AG04450 (cell line): ENCODE data around the gene ZNF236. TPM values are rescaled to one million over a fixed set of nuclear protein-coding genes. Genes with fewer than 3 reads are reported as not detected.

Source experiments
- CTCF ChIA-PET: fragments of 300-600, 350-600 bp; formaldehyde crosslinking; extraction: SDS; loops from one replicate; lab custom pipeline; 2022; ENCODE audit warnings: antibody characterized with exemption, inconsistent platforms; lab: Charles Lee
- POLR2A ChIA-PET: fragments of 350-600 bp; formaldehyde crosslinking; extraction: SDS; loops from one replicate; lab custom pipeline; 2021; ENCODE audit warnings: antibody characterized with exemption, inconsistent platforms; lab: Yijun Ruan, JAX
- DNase-seq: peaks from one replicate; pipeline ENCODE4 v3.0.0-alpha.2; 2011; ENCODE audit warnings: low read depth, low spot score
- H3K27ac ChIP-seq: one replicate; pipeline ENCODE4 v1.5.1; 2012; ENCODE audit warnings: low read depth, low read length, control low read depth
- H3K27me3 ChIP-seq: one replicate; pipeline ENCODE4 v1.6.0; 2012; ENCODE audit warnings: low read length; ENCODE audit not compliant: control insufficient read depth, insufficient read depth
- H3K4me3 ChIP-seq: 2 replicates; pipeline ENCODE4 v1.5.1; 2011; ENCODE audit warnings: mild to moderate bottlenecking, low read depth, low read length, control low read depth
- H3K9me3 ChIP-seq: 2 replicates; pipeline ENCODE4 v1.5.1; 2012; ENCODE audit warnings: low read length; ENCODE audit not compliant: control insufficient read depth, insufficient read depth
- CTCF ChIP-seq: IDR thresholded peaks from 2 replicates; pipeline ENCODE4 v1.5.1; 2011; ENCODE audit warnings: low read depth, low read length, control low read depth, inconsistent platforms
- polyA plus RNA-seq: library from polyadenylated mRNA; depleted of rRNA; stranded (reverse); fragments of >200 nt; gene quantifications from 2 replicates; pipeline ENCODE4 v1.2.3, GENCODE V29; 2011

The ZNF236 gene
- polyA plus RNA-seq, 1 experiment: 5.3 TPM

GRCh38 chr18:76801567-76802505 is 20.5 kb upstream of the ZNF236 start:
- H3K4me3 ChIP-seq: peak overlapping the region; percentile 49
- H3K9me3 ChIP-seq: no peaks in the 10 kb centered on the region; the same call in 1 of the 2 replicates
- ChIA-PET CTCF (interaction anchor here (0.5 to 4.1 kb wide), 47 partner anchors 10 to 1628 kb away, joined by 3 to 165 read pairs (median 5); partner anchors contain the start of gene ZNF236), POLR2A (interaction anchor here (0.6 kb wide), 1 partner anchor 411 kb away, joined by 3 read pairs; no protein-coding TSS in a partner anchor)
- no peak overlapping the region for H3K27ac ChIP-seq
- peaks cover 6% of the 10 kb centered on the region for H3K27me3 ChIP-seq
- no peak for DNase-seq
- peak; percentile 80 for TF ChIP-seq CTCF

- Histone ChIP-seq H3K27ac (no peak overlapping the region), H3K27me3 (peaks cover 6% of the 10 kb centered on the region), H3K4me3 (peak overlapping the region; percentile 38; the same call in 1 of the 2 replicates), H3K9me3 (no peaks in the 10 kb centered on the region; the same call in 1 of the 2 replicates)
- DNase-seq: no peak
- TF ChIP-seq CTCF: no peak
- CTCF ChIA-PET: interaction anchor here (0.6 to 4.1 kb wide), 74 partner anchors 12 to 891 kb away, joined by 3 to 165 read pairs (median 4); partner anchors contain the start of gene ZNF236
- POLR2A ChIA-PET: no interaction called here
Observed at GRCh38 chr18:76803413-76803812, 18.9 kb upstream of the ZNF236 start.

GRCh38 chr18:76803814-76804213 is 18.5 kb upstream of the ZNF236 start:
- ChIA-PET POLR2A (no interaction called here), CTCF (interaction anchor here (0.6 to 4.1 kb wide), 46 partner anchors 12 to 847 kb away, joined by 3 to 165 read pairs (median 4); partner anchors contain the start of gene ZNF236)
- Histone ChIP-seq H3K27me3 (peaks cover 6% of the 10 kb centered on the region), H3K4me3 (peak overlapping the region; percentile 38; the same call in 1 of the 2 replicates), H3K9me3 (no peaks in the 10 kb centered on the region; the same call in 1 of the 2 replicates), H3K27ac (no peak overlapping the region)
- no peak for DNase-seq
- TF ChIP-seq CTCF: peak; percentile 94

- ChIA-PET CTCF (interaction anchor here (0.6 to 0.8 kb wide), 2 partner anchors 178 to 181 kb away, joined by 3 read pairs; no protein-coding TSS in a partner anchor), POLR2A (no interaction called here)
- no peak overlapping the region for H3K27ac ChIP-seq
- DNase-seq: no peak
- H3K27me3 ChIP-seq: peaks cover 6% of the 10 kb centered on the region
- no peak; the same call in 1 of the 2 replicates for TF ChIP-seq CTCF
- no peak overlapping the region for H3K4me3 ChIP-seq
- H3K9me3 ChIP-seq: no peaks in the 10 kb centered on the region; the same call in 1 of the 2 replicates
Observed at GRCh38 chr18:76805221-76805620, 17.1 kb upstream of the ZNF236 start.
